OCI-LY3 (cell line): ENCODE measurements around the gene MRC2.

ENCODE experiments used
- H2AFZ ChIP-seq: fragments of 200-600, 300-600 bp; shearing (Covaris generic); 2 replicates; pipeline ENCODE4 v1.6.0; 2014; ENCODE audit warnings: antibody characterized with exemption, low read depth, low read length
- H3K27ac ChIP-seq: fragments of 200-600, 300-600 bp; sonication (generic); 2 replicates; pipeline ENCODE4 v1.5.1; 2014; ENCODE audit warnings: mild to moderate bottlenecking, low read length, moderate library complexity, mixed read lengths
- H3K27me3 ChIP-seq: fragments of 200-600, 300-600 bp; sonication (generic); 2 replicates; pipeline ENCODE4 v1.6.1; 2014; ENCODE audit warnings: low read depth, low read length, mixed read lengths
- H3K36me3 ChIP-seq: fragments of 200-600, 300-600 bp; sonication (generic); replicated peaks from 2 replicates; pipeline ENCODE3; 2014; ENCODE audit warnings: low read depth, low read length, mixed read lengths
- H3K4me1 ChIP-seq: fragments of 300-600, 200-600 bp; sonication (generic); 2 replicates; pipeline ENCODE4 v1.6.1; 2014; ENCODE audit warnings: low read length, mixed read lengths
- H3K4me2 ChIP-seq: fragments of 200-600, 300-600 bp; sonication (generic); 2 replicates; pipeline ENCODE4 v1.6.1; 2014; ENCODE audit warnings: low read length, mixed read lengths
- H3K4me3 ChIP-seq: fragments of 300-600, 200-600 bp; sonication (generic); 2 replicates; pipeline ENCODE4 v1.5.1; 2014; ENCODE audit warnings: antibody characterized with exemption, mild to moderate bottlenecking, low read length, moderate library complexity
- H3K79me2 ChIP-seq: fragments of 300-600, 200-600 bp; shearing (Covaris generic); 2 replicates; pipeline ENCODE4 v1.6.1; 2014; ENCODE audit warnings: mild to moderate bottlenecking, low read length, mixed read lengths
- H3K9ac ChIP-seq: fragments of 300-600, 200-600 bp; shearing (Covaris generic); 2 replicates; pipeline ENCODE4 v1.6.0; 2014; ENCODE audit warnings: mild to moderate bottlenecking, low read length, moderate library complexity
- H3K9me3 ChIP-seq: fragments of 200-600, 300-600 bp; shearing (Covaris generic); 2 replicates; pipeline ENCODE4 v1.6.1; 2014; ENCODE audit warnings: low read length, mixed read lengths; ENCODE audit not compliant: insufficient read depth
- H4K20me1 ChIP-seq: fragments of 200-600, 300-600 bp; sonication (generic); 2 replicates; pipeline ENCODE4 v1.6.1; 2016; ENCODE audit warnings: low read length, mixed read lengths; ENCODE audit not compliant: insufficient read depth
- EZH2phosphoT487 ChIP-seq: fragments of 200-600 bp; shearing (Covaris generic); IDR thresholded peaks from 2 replicates; pipeline ENCODE4 v1.6.1; 2018; ENCODE audit warnings: antibody characterized with exemption, mixed run types, low read depth
- TF ChIP-seq, protein P1 (sequence below): fragments of 200-600, 300-600 bp; sonication (generic); IDR thresholded peaks from 2 replicates; pipeline ENCODE4 v1.5.1; 2014; ENCODE audit warnings: antibody characterized with exemption, low read length, low read depth

Gene MRC2

DNA sequence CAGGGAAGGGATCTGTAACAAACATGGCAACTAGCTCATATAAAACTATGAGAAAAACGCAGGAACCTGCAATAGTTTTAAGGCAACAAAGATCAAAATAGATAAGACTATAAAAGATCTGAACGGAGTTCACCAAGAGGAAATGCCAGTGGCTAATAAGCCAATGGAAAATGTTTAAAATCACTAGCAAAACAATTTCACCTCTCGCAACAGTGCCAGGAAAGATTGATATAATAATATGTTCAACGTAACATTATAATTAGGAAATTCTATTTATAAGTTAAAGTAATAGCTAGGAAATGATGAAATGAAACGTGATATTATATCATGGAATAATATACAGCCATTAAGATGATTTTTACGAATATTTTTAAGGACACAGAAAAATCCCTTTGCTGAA is 16.0 kb downstream of the MRC2 start:
- Histone ChIP-seq H3K4me2 (peak overlapping the region; percentile 88), H3K36me3 (peaks cover 2% of the 10 kb centered on the region), H3K27me3 (no peaks in the 10 kb centered on the region), H3K4me3 (peak overlapping the region; percentile 62), H3K79me2 (peaks cover 3% of the 10 kb centered on the region; the same call in 1 of the 2 replicates), H3K4me1 (peaks cover 30% of the 10 kb centered on the region), H3K9ac (peak overlapping the region; percentile 39; the same call in 1 of the 2 replicates), H3K27ac (peak overlapping the region; percentile 41; the same call in 1 of the 2 replicates), H3K9me3 (no peaks in the 10 kb centered on the region), H2AFZ (no peak overlapping the region), H4K20me1 (no peaks in the 10 kb centered on the region)
- no peak for TF ChIP-seq EZH2phosphoT487
- TF ChIP-seq, protein P1, sequence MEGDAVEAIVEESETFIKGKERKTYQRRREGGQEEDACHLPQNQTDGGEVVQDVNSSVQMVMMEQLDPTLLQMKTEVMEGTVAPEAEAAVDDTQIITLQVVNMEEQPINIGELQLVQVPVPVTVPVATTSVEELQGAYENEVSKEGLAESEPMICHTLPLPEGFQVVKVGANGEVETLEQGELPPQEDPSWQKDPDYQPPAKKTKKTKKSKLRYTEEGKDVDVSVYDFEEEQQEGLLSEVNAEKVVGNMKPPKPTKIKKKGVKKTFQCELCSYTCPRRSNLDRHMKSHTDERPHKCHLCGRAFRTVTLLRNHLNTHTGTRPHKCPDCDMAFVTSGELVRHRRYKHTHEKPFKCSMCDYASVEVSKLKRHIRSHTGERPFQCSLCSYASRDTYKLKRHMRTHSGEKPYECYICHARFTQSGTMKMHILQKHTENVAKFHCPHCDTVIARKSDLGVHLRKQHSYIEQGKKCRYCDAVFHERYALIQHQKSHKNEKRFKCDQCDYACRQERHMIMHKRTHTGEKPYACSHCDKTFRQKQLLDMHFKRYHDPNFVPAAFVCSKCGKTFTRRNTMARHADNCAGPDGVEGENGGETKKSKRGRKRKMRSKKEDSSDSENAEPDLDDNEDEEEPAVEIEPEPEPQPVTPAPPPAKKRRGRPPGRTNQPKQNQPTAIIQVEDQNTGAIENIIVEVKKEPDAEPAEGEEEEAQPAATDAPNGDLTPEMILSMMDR = no peak

DNA sequence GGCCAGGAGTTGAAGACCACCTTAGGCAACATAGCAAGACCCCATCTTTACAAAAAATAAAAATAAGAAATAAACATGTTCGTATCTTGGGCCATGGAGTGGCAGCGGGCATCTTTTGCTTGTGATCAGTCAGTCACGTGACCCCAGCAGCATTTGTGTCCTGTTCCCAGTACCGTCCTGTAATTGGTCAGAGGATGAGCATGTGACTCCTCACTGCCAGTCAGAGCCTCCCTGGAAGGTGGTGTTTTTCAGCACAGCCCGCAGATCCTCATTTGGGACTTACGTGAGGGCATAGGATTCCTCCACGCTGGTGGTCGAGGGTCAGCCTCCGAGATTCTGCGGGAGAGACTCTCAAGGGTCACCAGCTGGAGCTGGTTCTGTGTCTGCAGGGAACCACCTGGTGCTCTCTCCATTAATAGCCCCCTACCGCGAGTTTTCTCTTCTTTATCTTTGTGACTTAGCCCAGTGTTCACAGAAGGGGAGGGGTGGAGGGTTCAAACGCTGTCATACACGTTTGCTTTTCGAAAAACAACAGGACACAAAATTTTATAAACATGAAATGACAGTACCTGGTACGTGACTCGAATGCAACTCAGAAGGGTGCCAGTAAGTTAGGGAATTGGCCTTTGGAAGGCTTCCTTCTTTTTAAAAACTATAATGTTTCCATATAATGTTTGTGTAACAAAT is 17.2 kb downstream of the MRC2 start:
- H2AFZ ChIP-seq = no peak overlapping the region
- no peaks in the 10 kb centered on the region for H3K9me3 ChIP-seq
- no peaks in the 10 kb centered on the region for H4K20me1 ChIP-seq
- peaks cover 3% of the 10 kb centered on the region; the same call in 1 of the 2 replicates for H3K79me2 ChIP-seq
- H3K4me1 ChIP-seq = peaks cover 30% of the 10 kb centered on the region
- no peak overlapping the region for H3K4me3 ChIP-seq
- no peak overlapping the region for H3K27ac ChIP-seq
- no peaks in the 10 kb centered on the region for H3K27me3 ChIP-seq
- no peak for TF ChIP-seq EZH2phosphoT487
- TF ChIP-seq, protein P1 = no peak
- H3K9ac ChIP-seq = no peak overlapping the region
- peaks cover 2% of the 10 kb centered on the region for H3K36me3 ChIP-seq
- no peak overlapping the region for H3K4me2 ChIP-seq

DNA sequence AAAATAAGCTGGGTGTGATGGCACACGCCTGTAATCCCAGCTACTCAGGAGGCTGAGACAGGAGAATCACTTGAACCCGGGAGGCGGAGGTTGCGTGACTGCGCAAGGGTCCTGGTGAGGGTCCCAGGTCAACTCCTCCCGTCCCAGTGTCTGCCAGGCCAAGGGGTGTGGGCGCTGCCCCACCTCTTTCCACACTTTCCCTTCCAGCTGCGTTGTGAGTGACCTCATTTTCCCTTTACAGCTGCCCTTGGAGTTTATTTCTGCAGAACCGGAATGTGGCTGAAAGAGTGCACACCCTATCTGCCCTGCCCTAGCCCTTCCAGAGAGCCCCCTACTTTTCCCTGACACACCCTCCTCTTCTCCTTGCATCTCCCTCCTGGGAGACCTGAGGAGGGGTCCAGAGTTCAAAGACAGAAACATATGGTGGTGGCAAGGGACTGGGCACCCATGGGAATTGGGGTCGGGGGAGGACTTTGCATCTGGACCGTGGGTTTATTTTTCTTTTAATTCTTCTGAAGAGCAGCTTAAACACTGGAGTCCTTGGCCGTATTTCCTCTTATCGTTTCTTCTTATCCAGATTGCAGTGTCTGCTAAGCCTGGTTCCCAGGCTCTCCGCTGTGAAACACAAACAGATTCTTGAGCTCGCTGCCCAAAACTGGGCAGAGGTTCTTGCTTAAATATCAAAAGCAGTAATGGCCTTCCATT is 20.9 kb downstream of the MRC2 start:
- Histone ChIP-seq H2AFZ (no peak overlapping the region), H3K27me3 (no peaks in the 10 kb centered on the region), H3K4me2 (no peak overlapping the region), H3K36me3 (no peaks in the 10 kb centered on the region), H3K9me3 (no peaks in the 10 kb centered on the region), H3K4me1 (peaks cover 20% of the 10 kb centered on the region), H4K20me1 (no peaks in the 10 kb centered on the region), H3K27ac (no peak overlapping the region), H3K4me3 (no peak overlapping the region), H3K9ac (no peak overlapping the region), H3K79me2 (no peaks in the 10 kb centered on the region)
- TF ChIP-seq, protein P1 = no peak
- TF ChIP-seq EZH2phosphoT487 = no peak

DNA sequence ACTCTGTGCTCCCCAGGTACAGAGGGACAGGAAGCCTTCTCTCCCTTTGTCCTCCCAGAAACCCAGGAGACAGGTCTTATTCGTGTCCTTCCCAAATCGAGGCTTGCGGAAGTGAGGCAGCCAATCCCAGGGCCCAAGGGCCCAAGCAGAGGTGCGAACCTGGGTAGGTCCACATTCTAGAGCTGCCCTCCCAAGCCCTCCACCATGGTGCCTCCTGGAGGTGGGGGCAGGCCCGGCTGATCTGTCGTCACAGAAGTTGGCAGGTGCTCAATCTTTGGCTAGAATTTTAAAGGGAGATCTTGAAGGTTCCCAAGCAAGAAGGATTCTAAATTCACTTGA is 21.5 kb downstream of the MRC2 start:
- TF ChIP-seq EZH2phosphoT487 = no peak
- TF ChIP-seq, protein P1 = no peak
- Histone ChIP-seq H3K27ac (no peak overlapping the region), H3K4me1 (peaks cover 22% of the 10 kb centered on the region), H3K4me3 (no peak overlapping the region), H4K20me1 (no peaks in the 10 kb centered on the region), H2AFZ (no peak overlapping the region), H3K4me2 (no peak overlapping the region), H3K9me3 (no peaks in the 10 kb centered on the region), H3K27me3 (no peaks in the 10 kb centered on the region), H3K9ac (no peak overlapping the region), H3K36me3 (no peaks in the 10 kb centered on the region), H3K79me2 (no peaks in the 10 kb centered on the region)
